Liver (tissue), 9 donors: ENCODE results near the gene SERTAD2. TPM values are rescaled to one million over a fixed set of nuclear protein-coding genes. Genes with fewer than 3 reads are reported as not detected.

Experiments used
- DNase-seq: peaks from one replicate; pipeline ENCODE4 v3.0.0-alpha.2; 2017; ENCODE audit warnings: low spot score
- H3K27ac ChIP-seq, 2 donors: one replicate each; pipeline ENCODE4 v1.7.0; 2013; ENCODE audit warnings: inconsistent platforms in 2 of 2, low read length in 2 of 2, control low read depth in 1 of 2, low read depth in 1 of 2, mild to moderate bottlenecking in 1 of 2
- H3K27me3 ChIP-seq, 4 donors: one replicate each; pipeline versions ENCODE4 v1.6.1 to v1.7.0; 2013; ENCODE audit warnings: low read length in 3 of 4, inconsistent platforms in 1 of 4, mild to moderate bottlenecking in 1 of 4, moderate library complexity in 1 of 4; ENCODE audit not compliant: control insufficient read depth in 4 of 4, insufficient read depth in 4 of 4
- H3K36me3 ChIP-seq, 4 donors: one replicate each; pipeline versions ENCODE4 v1.6.1 to v1.7.0; 2013; ENCODE audit warnings: low read length in 3 of 4, mild to moderate bottlenecking in 3 of 4, low read depth in 1 of 4, moderate library complexity in 1 of 4; ENCODE audit not compliant: control insufficient read depth in 4 of 4, insufficient read depth in 3 of 4
- H3K4me1 ChIP-seq, 4 donors: one replicate each; pipeline versions ENCODE4 v1.6.1 to v1.7.0; 2013; ENCODE audit warnings: low read length in 3 of 4, mild to moderate bottlenecking in 3 of 4, moderate library complexity in 1 of 4; ENCODE audit not compliant: control insufficient read depth in 4 of 4, insufficient read depth in 4 of 4
- H3K4me3 ChIP-seq, 3 donors: one replicate each; pipeline versions ENCODE4 v1.6.1 to v1.7.0; 2013; ENCODE audit warnings: low read length in 3 of 3, control low read depth in 1 of 3, low read depth in 1 of 3, mild to moderate bottlenecking in 1 of 3
- H3K9ac ChIP-seq, 2 donors: one replicate each; pipeline ENCODE4 v1.7.0; 2013; ENCODE audit warnings: low read length in 2 of 2, mild to moderate bottlenecking in 2 of 2, moderate library complexity in 2 of 2, control low read depth in 1 of 2, low read depth in 1 of 2
- H3K9me3 ChIP-seq, 4 donors: one replicate each; pipeline versions ENCODE4 v1.6.1 to v1.7.0; 2013; ENCODE audit warnings: low read length in 3 of 4; ENCODE audit not compliant: control insufficient read depth in 4 of 4
- EGR1 ChIP-seq, 2 donors: IDR thresholded peaks; 2 replicates each; pipeline ENCODE4 v1.6.1; 2016 to 2018; ENCODE audit warnings: antibody characterized with exemption in 2 of 2, low read depth in 2 of 2
- GABPA ChIP-seq, 2 donors: IDR thresholded peaks in 1 of 2; conservative IDR thresholded peaks in 1 of 2; 2 replicates each; pipeline ENCODE4 v1.6.1; 2016; ENCODE audit warnings: antibody characterized with exemption in 2 of 2, mild to moderate bottlenecking in 1 of 2, moderate library complexity in 1 of 2
- HNF4A ChIP-seq, 2 donors: conservative IDR thresholded peaks; 2 replicates each; pipeline ENCODE4 v1.6.1; 2016; ENCODE audit warnings: antibody characterized with exemption in 2 of 2, mild to moderate bottlenecking in 2 of 2
- HNF4G ChIP-seq: IDR thresholded peaks from 2 replicates; pipeline ENCODE4 v1.6.1; 2016; ENCODE audit warnings: antibody characterized with exemption
- RAD21 ChIP-seq, 2 donors: IDR thresholded peaks; 2 replicates each; pipeline ENCODE4 v1.6.1; 2016; ENCODE audit warnings: antibody characterized with exemption in 2 of 2, mild to moderate bottlenecking in 2 of 2
- RXRA ChIP-seq, 2 donors: IDR thresholded peaks; 2 replicates each; pipeline ENCODE4 v1.6.1; 2017 to 2018; ENCODE audit warnings: antibody characterized with exemption in 2 of 2, mild to moderate bottlenecking in 1 of 2
- WGBS: extraction: QIAGEN DNeasy Blood & Tissue Kit; methylation state at CpG from one replicate; pipeline ENCODE4 v1.1.7; 2013; 5-methylcytosine and 5-hydroxymethylcytosine counted together
- polyA plus RNA-seq, 2 donors: library from polyadenylated mRNA; stranded (reverse) in 1 of 2; unstranded in 1 of 2; fragments of 200-250 nt in 1 of 2; fragments of >200 nt in 1 of 2; fragmentation: Nextera tagmentation in 1 of 2; extraction: Ambion mirVana in 1 of 2; gene quantifications; one replicate each; pipeline versions ENCODE4 v1.2.1 to v1.2.3, GENCODE V29; 2013 to 2015
- total RNA-seq, 2 donors: library from RNA; depleted of rRNA; stranded (reverse); fragments of >200 nt; gene quantifications; one replicate each; pipeline ENCODE4 v1.2.3, GENCODE V29; 2014
- TF ChIP-seq, protein P1 (sequence below): IDR thresholded peaks from 2 replicates; pipeline ENCODE4 v1.6.1; 2016; ENCODE audit warnings: antibody characterized with exemption, mild to moderate bottlenecking
- TF ChIP-seq, protein P2 (sequence below): IDR thresholded peaks from 2 replicates; pipeline ENCODE4 v1.6.1; 2016; ENCODE audit warnings: antibody characterized with exemption
- TF ChIP-seq, protein P3 (sequence below): IDR thresholded peaks from 2 replicates; pipeline ENCODE4 v1.6.1; 2016; ENCODE audit warnings: antibody characterized with exemption
- TF ChIP-seq, protein P4 (sequence below): IDR thresholded peaks from 2 replicates; pipeline ENCODE4 v1.6.1; 2016; ENCODE audit warnings: antibody characterized with exemption
- TF ChIP-seq, protein P5 (sequence below): fragments of 150-350 bp; IDR thresholded peaks from 2 replicates; pipeline ENCODE4 v1.5.1; 2017; ENCODE audit warnings: improper control_type of control experiment, low read depth, low read length; ENCODE audit not compliant: missing input control
- donor health status: healthy.
- donor health status: healthy.
- donor health status: healthy.
- donor health status: healthy.
- donor health status: healthy.

The SERTAD2 gene
- total and polyA plus RNA-seq, 4 donors: 5.1 to 13.3 (median 6.4) TPM

DNA sequence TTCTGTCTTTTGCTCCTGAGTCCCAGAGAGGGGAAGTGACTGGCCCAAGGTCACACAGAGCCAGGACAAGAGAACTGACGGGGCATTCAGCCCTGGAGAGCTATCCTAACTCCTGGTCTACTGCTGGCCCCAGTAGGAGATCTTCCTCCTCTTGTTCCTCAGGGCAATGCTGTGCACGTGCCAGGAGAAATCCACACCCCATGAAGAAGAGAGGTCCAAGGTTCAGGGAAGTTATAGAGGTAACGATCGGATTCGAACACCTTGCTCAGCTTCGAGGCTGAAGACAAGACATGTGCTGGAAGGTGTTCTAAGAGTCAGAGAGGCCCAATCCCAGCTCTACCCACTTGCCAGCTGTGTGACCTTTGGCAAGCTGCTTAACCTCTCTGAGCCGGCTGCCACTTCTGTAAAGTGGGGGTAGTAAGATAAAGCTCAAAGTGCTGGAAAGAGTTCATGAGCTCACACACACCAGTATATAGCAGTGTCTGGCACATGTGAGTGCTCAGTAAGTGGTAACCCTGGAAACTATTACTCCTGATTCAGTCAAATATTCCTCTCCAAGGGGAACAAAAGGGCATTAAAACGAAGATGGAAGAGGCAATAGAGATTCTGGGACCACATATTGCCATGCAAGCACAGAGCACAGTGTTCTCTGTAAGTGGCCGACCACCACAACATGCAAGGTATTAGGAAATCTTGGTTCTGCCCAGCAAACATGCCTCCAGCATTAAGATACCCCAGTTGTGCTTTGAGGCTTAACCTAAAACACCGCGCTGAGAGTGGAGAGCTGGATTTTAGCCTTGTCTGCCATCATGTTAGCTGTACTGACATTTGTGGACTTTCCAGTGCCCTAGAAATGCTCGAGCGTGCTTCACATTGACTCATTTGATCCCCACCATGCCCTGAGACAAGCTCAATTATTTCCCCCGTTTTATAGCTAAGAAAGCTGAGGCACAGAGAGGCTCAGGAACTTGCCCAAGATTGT is 25.6 kb downstream of the SERTAD2 start (continued):
- TF ChIP-seq RAD21 (IDR thresholded peaks at IDR 0.05) (no peak), EGR1 (IDR thresholded peaks at IDR 0.05; ENCODE audit: low read depth in 2 of 2) (no peak)

DNA sequence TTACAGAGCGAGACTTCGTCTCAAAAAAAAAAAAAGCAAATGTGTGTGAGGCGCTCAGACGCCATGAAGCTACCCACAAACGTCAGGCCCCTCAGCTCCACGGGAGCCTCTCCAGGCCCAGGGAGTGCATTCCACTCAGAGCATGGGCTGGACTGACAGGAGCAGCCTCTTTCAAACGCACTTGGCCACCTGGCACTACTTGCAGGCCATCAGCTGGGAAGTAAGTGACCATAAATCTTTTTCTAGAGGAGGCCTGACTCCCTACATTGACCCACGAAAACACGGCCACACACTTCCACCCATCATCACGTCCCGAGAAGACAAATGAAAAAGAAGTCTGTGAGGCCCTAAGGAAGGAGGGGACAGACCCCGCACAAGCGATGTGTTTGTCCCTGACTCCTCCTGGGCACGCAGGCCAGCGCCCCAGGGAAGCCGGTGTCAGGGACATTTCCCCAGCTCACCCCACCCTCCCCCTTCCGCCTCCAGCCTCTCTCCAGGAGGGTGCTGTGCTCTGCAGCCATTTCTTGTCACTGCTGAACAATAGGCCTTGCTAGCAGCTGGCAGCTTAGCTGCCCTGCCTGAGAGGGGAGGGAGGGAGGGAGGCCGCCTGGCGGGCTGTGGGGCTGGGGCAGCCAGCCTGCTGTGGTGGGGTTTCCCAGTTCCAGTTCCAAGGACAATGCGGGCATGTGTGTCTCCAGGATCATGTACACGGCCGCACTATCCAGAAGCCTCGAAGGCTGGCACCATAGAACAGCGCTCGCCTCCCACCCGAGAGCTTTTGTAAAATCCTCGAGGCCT is 26.6 kb downstream of the SERTAD2 start:
- peak; percentile 30 for DNase-seq
- peaks cover 2 to 12% (median 8%) of the 10 kb centered on the region in 4 donors for H3K4me1 ChIP-seq
- no peak overlapping the region for H3K9ac ChIP-seq
- H3K4me3 ChIP-seq: no peak overlapping the region
- no peaks in the 10 kb centered on the region for H3K9me3 ChIP-seq
- peaks cover 0 to 6% (median 1%) of the 10 kb centered on the region in 4 donors for H3K36me3 ChIP-seq
- no peak overlapping the region for H3K27ac ChIP-seq
- WGBS: 90% methylated on average over 27 of the region's 27 CpGs
- H3K27me3 ChIP-seq: no peaks in the 10 kb centered on the region
- TF ChIP-seq, protein P1, sequence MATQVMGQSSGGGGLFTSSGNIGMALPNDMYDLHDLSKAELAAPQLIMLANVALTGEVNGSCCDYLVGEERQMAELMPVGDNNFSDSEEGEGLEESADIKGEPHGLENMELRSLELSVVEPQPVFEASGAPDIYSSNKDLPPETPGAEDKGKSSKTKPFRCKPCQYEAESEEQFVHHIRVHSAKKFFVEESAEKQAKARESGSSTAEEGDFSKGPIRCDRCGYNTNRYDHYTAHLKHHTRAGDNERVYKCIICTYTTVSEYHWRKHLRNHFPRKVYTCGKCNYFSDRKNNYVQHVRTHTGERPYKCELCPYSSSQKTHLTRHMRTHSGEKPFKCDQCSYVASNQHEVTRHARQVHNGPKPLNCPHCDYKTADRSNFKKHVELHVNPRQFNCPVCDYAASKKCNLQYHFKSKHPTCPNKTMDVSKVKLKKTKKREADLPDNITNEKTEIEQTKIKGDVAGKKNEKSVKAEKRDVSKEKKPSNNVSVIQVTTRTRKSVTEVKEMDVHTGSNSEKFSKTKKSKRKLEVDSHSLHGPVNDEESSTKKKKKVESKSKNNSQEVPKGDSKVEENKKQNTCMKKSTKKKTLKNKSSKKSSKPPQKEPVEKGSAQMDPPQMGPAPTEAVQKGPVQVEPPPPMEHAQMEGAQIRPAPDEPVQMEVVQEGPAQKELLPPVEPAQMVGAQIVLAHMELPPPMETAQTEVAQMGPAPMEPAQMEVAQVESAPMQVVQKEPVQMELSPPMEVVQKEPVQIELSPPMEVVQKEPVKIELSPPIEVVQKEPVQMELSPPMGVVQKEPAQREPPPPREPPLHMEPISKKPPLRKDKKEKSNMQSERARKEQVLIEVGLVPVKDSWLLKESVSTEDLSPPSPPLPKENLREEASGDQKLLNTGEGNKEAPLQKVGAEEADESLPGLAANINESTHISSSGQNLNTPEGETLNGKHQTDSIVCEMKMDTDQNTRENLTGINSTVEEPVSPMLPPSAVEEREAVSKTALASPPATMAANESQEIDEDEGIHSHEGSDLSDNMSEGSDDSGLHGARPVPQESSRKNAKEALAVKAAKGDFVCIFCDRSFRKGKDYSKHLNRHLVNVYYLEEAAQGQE: no peak
- TF ChIP-seq RXRA (IDR thresholded peaks at IDR 0.05) (no peak), HNF4G (no peak)
- TF ChIP-seq, protein P2, sequence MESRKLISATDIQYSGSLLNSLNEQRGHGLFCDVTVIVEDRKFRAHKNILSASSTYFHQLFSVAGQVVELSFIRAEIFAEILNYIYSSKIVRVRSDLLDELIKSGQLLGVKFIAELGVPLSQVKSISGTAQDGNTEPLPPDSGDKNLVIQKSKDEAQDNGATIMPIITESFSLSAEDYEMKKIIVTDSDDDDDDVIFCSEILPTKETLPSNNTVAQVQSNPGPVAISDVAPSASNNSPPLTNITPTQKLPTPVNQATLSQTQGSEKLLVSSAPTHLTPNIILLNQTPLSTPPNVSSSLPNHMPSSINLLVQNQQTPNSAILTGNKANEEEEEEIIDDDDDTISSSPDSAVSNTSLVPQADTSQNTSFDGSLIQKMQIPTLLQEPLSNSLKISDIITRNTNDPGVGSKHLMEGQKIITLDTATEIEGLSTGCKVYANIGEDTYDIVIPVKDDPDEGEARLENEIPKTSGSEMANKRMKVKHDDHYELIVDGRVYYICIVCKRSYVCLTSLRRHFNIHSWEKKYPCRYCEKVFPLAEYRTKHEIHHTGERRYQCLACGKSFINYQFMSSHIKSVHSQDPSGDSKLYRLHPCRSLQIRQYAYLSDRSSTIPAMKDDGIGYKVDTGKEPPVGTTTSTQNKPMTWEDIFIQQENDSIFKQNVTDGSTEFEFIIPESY: no peak

DNA sequence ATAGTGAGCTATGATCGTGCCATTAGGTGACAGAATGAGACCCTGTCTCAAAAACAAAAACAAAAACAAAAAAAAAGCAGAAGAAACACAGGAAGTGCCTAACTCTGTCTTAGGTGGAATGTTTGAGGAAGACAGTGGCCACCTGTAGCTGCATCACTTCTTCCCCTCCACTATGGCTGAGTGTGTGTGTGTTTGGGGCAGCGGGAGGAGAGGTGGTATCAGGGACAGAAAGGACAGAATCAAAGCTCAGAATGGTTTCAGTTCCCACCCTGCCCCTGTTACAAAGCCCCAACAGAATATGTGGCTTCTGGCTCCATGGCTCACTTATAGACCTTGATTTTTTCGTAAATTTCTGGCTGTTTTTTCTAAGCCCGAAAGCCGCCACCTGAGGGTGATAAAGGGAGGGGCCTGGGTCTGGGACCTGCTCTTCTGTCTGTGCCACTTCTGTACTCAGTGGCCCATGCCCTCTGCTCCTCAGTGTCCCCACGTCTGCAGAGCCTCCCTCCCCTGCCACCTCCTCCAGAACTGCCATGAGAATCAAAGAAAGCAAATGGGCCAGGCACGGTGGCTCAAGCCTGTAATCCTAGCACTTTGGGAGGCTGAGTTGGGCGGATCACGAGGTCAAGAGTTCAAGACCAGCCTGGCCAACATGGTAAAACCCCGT is 27.4 kb downstream of the SERTAD2 start:
- WGBS: 92% methylated on average over 10 of the region's 10 CpGs
- no peak for TF ChIP-seq GABPA (IDR thresholded peaks at IDR 0.05 in 1 of 2, conservative IDR thresholded peaks at IDR 0.05 in 1 of 2)
- TF ChIP-seq, protein P3, sequence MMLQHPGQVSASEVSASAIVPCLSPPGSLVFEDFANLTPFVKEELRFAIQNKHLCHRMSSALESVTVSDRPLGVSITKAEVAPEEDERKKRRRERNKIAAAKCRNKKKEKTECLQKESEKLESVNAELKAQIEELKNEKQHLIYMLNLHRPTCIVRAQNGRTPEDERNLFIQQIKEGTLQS: no peak
- TF ChIP-seq, protein P4, sequence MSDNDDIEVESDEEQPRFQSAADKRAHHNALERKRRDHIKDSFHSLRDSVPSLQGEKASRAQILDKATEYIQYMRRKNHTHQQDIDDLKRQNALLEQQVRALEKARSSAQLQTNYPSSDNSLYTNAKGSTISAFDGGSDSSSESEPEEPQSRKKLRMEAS: no peak
- TF ChIP-seq HNF4A (conservative IDR thresholded peaks at IDR 0.05): no peak
- TF ChIP-seq HNF4G: no peak
- TF ChIP-seq, protein P2: no peak
- TF ChIP-seq, protein P5, sequence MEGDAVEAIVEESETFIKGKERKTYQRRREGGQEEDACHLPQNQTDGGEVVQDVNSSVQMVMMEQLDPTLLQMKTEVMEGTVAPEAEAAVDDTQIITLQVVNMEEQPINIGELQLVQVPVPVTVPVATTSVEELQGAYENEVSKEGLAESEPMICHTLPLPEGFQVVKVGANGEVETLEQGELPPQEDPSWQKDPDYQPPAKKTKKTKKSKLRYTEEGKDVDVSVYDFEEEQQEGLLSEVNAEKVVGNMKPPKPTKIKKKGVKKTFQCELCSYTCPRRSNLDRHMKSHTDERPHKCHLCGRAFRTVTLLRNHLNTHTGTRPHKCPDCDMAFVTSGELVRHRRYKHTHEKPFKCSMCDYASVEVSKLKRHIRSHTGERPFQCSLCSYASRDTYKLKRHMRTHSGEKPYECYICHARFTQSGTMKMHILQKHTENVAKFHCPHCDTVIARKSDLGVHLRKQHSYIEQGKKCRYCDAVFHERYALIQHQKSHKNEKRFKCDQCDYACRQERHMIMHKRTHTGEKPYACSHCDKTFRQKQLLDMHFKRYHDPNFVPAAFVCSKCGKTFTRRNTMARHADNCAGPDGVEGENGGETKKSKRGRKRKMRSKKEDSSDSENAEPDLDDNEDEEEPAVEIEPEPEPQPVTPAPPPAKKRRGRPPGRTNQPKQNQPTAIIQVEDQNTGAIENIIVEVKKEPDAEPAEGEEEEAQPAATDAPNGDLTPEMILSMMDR: no peak

More for the DNA sequence above, 27.4 kb downstream of the SERTAD2 start:
- Histone ChIP-seq H3K4me3 (no peak overlapping the region), H3K27me3 (no peaks in the 10 kb centered on the region), H3K36me3 (peaks cover 0 to 5% (median 1%) of the 10 kb centered on the region in 4 donors), H3K27ac (no peak overlapping the region), H3K9me3 (no peaks in the 10 kb centered on the region), H3K9ac (no peak overlapping the region), H3K4me1 (peaks cover 2 to 12% (median 8%) of the 10 kb centered on the region in 4 donors)
- peak; percentile 9 for DNase-seq
